GM21528 (cell line): ENCODE data around the gene DNAH17.
"Not testable (repeated sequence)": the region's sequence is repeated elsewhere in the genome, so short reads cannot be mapped to it uniquely, and the experiment has no call there.

Experiments used
- ATAC-seq: cut with Tn5 transposase; IDR thresholded peaks from one replicate; pipeline ENCODE4 v1.9.1; 2021; ENCODE audit warnings: mild to moderate bottlenecking, moderate library complexity; ENCODE audit not compliant: unreplicated experiment, low FRiP score

The DNAH17 gene

DNA sequence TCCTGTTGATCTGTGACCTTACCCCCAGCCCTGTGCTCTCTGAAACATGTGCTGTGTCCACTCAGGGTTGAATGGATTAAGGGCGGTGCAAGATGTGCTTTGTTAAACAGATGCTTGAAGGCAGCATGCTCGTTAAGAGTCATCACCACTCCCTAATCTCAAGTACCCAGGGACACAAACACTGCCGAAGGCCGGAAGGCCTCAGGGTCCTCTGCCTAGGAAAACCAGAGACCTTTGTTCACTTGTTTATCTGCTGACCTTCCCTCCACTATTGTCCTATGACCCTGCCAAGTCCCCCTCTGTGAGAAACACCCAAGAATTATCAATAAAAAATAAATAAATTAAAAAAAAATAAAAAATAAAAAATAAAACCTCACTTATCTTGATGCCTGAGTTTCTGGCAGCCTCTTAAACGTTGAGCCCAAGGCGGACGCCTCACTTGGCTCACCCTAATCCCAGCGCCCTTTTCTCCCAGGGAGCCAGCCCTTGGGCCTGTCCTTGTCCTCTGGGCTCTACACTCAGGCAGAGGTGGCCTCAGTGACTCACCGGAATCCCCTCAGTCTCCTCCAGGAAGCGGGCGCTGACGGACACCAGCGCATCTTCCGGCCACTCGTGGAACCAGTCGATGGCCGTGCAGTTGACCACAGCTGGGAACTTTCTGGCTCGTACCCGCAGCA lies 110.9 kb downstream of the DNAH17 start:
- not testable (repeated sequence) for ATAC-seq

DNA sequence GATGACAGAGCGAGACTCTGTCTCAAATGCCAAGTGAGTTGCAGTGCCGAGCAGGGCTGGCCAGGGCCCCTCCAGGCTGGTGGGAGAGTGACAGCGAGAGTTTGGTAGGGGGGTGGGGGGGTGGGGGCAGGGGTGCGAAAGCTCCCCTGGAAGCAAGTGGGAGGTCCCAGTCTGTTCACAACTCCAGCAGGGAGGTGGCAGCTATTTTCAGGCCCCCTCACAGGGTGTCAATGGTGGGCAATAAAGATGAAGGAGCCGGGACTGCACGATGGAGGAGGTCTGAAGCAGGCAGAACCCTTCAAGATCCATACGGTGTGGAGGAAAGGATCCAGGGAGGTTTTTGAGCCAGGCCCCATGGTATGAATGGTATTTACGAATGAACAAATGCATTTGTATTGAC lies 115.0 kb downstream of the DNAH17 start:
- no peak for ATAC-seq

DNA sequence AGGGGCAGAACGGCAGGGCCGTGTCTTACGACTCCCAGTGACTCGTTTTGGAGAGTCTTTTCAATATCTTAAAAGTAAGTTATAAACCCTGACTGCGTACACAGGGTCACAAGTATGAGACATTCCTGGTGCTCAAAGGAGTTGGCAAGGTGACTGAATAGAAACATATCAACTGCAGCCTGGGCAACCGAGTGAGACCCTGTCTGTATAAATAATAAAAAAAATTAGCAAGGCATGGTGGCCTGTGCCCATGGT lies 115.5 kb downstream of the DNAH17 start:
- ATAC-seq, result no peak

DNA sequence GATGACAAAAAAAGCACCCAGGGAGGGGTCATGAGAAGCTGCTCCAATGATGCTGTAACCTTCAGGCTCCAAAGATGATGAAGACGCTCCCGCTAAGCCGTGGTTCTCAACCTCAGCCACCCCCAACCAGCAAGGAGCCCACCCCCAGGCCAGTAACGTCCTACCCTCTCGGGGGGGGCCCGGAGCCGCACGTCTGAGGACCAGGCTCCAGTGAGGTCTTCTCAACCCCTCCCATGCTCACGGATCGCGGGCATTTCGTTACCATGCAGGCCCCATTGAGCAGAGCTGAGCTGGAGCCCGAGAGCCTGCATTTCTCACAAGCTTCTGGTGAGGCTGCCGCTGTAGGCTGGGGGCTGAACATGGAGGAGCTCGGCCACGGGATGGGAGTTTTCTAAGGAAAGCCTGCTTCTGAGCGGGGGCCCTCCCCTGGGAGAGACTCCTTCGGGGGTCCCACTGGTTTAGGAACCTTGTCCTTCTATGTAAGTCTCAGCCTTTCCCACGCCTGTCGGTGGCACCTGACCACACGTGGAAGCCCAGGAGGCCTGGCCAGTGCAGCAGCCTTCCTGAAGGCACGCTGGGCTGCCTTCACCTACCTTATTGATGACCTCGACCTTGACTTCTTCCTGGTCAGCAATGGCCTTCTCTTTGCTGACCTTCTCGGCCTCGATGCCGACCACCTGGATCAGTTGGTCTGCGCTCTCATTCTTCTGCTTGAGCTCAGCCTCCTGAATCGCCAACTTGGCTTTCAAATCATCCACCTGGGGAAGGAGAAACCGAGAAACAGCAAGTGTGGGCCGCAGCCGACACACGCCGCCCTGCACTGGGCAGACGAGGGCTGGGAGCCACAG lies 116.0 kb downstream of the DNAH17 start:
- no peak for ATAC-seq

DNA sequence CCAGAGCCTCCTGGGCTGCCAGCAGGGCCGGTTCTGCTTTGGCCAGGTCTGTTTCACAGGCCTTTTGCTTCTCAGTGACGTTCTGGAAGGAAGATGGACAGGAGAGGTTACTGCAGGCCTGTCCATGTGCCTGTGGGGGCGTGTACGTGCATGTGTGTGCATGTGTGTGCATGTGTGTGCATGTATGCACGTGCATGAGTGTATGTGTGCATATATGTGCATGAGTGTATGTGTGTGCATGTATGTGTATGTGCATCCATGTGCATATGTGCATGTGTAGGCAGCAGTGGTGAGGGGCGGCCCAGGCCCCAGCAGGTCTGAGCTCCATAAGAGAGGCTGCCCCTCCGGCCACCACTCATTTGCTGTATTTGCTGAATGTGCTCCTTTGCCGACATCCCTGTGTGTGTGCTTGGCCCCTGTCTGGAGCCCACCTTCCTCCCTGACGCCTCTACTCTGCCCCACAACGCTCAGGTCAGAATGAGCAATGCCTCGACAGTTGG lies 117.0 kb downstream of the DNAH17 start:
- no peak for ATAC-seq

DNA sequence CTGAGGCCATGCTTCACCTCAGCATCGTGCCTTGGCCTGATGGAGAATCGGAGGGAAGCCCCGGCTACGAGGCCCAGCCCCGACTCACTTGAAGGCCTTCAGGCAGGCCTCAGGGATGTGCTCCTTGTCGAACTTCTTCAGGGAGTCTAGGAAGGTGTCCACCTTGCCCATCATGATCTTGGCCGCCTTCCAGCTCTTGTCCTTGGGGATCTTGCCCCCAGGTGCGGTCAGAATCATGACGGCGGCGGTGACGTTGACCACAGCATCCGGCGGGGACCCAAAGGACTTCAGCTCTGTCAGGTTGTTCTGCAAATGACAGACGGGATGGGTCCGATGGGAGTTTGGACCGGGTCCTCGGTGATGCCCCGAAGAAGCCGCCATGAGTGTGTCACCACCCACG lies 117.5 kb downstream of the DNAH17 start:
- no peak for ATAC-seq

DNA sequence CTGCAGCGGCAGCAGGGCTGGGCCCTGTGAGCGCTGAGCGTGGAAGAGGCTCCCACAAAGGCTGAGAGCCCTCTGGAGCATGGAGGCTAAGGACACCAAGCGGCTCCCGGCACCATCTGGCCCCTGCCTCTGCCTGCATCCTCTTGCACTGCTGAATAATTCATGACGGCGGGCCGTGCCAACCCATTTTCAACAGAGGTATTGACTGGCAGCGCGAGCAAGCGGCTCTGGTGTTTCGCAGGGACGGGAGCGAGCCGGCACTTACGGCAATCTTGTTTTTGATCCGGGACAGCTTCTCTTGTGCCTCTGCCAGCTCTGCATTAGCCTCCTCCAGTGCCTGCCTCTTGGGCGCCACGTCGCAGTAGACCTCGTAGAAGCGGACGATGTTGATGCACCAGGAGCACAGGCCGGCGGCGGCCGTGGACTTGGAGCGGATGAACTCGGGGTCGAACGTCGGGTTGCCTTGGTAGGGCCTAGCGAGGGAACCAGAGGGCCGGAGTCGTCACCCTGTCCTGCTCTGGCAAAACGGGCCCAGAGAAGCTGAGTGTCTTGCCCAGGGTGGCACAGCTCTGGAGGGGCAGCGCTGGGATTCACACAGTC lies 118.4 kb downstream of the DNAH17 start:
- ATAC-seq, result no peak

DNA sequence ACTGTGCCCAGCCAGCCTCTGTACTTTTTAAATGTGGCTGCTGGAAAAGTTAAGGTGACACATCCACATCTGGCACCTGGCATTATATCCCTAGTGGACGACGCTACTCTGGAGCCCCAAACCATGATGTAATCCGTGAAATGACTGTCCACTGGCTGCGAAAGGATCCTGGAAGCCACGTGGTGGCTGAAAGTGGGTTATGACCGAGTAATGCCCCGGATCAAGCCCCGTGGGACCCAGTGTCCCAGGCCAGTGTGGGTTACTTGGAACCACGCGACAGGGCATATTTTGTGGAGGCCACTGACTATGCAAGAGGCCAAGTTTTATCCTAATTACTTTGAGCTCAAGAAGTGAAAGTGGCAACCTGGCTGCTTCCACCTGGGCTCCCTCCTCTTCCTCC lies 119.1 kb downstream of the DNAH17 start:
- no peak for ATAC-seq

DNA sequence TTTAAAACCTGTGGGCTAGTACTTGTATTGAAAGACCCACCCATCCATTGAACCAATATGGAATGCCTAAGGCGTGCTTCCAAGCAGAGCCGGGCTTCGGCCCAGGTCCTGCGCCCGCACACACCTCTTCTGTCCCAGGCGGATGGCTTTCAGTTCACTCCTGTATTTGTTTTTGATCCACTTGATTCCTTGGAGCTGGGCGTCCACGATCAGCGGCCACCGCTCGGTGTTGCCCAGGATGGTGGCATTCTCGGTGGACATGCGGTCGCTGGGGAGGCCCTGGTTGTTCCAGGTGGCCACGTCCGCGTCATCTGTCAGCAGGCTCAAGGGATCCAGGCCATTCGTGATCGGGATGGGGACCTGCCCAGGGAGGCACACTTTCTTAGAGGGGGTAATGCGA lies 122.8 kb downstream of the DNAH17 start:
- ATAC-seq, result no peak

DNA sequence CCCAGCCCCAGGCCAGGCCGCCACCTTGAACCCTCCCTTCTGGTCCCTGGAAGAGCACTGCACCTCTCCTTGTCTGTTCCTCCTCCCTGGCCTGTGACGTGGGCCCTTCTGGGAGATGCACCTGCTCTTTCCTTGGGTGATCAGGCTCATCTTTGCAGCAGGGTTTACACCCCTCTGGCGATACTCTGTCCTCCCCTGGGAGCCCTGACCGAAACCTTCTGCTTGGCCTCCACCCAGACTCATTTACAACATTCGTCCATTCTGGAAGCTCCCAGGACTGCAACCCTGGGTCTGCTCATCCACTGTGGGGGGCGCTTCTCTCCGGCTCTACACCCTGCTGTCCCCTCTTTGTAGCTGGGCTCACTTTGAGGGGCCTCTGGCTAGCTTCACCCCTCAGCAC lies 125.4 kb downstream of the DNAH17 start:
- ATAC-seq, result no peak

DNA sequence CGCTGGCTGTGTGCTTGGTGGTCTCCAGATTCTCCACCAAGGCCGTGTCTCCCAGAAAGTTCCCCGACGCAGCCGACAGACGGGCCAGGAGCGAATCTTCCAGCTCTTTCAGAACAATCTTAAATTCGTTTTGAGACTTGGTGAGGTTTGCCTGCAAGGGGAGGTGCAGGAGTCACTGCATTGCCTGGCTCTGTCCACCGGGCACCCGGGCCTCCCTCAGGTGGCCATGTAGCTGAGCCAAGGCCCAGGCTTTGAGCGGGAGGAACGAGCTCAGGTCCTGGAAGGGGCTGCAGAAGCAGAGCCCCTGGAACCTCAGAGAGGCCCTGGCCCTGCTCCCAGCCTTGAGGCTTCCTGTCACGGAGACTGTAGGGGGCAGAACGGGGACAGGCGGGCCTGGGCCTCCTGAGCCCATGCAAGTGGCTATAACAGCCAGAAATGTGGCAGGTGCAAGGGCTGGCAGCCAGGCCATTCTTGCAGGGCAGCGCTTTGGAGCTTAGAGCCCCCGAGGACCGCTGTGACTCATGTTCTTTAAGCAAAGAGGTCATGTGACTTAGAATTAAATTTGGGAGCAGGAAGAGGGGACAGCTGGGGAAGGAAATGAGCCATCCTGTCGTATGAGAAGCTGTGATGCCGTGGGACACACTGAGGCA lies 126.4 kb downstream of the DNAH17 start:
- ATAC-seq, result no peak

DNA sequence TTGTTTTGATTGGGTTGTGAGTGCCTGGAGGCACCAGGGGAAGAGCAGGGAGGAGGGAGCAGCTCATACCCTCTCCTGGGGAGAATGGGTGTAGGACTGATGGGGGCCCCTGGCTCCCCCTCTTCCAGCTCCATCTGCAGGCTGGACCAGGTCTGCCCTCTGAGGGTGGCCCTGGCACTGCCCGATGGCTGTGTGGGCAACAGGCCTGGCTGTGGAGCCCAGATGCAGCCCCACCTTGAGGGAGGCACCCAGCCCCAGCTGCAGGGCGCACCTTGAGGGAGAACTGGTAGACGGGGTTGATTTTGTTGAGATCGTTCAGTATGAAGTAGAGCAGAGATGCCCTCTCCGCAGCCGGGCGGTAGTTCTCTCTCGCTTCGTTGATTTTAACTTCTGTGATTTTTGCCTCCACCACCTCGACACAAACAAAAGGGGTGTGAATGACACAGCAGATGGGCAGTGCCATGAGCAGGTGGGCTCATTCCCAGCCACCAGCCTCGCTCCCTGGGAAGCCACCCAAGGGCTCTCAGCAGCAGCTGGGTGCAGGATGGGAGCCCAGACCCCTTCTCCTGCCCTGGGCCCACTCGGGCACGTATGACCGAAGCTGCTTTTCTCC lies 127.1 kb downstream of the DNAH17 start:
- ATAC-seq, result no peak

DNA sequence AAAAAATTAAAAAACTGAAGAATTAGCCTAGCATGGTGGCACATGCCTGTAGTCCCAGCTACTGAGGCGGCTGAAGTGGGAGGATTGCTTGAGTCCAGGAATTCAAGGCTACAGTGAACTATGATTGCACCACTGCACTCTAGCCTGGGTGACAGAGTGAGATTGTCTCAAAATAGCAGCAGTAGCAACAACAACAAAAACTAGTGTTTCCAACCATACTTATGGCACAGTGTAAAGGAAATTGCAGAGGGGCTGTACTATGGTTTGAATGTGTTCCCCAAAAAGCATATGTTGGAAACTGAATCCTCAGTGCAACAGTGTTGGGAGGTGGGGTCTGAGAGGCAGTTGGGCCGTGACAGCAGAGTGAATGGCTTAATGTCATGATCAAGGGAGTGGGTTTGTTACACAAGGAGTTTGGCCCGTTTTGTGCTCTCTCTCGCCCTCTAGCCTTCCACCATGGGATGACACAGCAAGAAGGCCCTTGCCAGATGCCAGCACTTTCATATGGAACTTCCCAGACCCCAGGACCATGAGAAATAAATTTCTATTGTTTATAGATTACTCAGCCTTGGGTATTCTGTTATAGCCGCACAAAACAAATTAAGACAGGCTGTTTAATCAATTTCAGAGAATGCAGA lies 128.7 kb downstream of the DNAH17 start:
- ATAC-seq, result no peak

DNA sequence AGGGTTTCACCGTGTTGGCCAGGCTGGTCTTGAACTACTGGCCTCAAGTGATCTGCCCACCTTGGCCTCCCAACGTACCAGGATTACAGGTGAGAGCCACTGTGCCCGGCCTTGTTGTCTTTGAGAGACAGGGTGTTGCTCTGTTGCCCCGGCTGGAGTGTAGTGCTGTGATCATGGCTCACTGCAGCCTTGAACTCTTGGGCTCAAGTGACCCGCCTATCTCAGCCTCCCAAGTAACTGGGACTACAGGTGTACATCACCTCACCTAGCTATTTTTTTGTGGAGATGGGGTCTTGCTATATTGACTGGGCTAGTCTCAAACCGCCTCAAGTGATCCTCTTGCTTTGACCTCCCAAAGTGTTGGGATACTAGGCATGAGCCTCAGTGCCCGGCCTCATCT lies 130.4 kb downstream of the DNAH17 start:
- no peak for ATAC-seq

DNA sequence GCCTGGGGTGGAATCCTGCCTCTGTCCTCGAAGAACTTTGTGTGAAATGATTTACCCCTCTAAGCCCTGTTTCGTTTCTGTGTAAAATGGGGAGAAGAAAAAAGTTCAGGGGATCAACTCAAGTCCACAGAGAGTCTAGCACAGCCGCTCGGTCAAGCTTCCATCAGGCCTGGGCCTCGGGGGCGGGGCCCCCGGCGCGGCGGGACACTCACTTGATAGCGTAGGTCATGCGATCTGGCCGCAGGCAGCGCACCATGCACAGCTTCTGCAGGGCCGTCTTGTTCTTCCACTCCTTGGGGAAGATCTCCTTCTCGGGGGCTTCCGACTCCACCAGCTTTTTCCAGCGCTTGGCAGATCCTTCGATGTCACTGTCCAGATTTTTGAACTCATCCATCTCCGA lies 132.8 kb downstream of the DNAH17 start:
- no peak for ATAC-seq

DNA sequence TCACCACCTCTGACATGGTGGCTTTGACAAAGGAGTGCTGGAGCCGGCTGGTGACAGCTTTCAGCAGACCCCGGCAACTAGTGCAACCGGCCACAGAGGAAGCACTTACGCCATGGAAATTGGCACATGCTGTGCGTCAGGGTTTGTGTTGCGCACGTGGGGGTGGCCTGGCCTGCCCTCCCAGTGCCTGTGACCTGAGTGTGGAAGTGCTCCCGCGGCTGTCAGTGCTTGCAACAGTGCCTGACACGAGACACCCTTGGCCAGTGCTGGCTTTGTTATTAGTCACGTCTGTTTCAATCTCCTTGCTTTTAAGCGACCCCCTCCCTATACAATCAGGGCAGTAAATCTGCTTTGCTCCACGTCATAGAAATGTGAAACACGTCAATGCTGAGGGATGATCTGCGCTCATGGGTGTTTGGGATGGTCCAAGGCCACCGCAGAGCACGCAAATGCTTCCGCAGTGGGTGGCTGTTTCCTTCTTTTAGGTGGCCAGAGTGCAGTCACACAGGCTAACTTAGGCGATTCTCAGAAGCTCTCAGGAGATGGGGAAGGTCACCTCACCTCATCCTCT lies 134.5 kb downstream of the DNAH17 start:
- no peak for ATAC-seq

DNA sequence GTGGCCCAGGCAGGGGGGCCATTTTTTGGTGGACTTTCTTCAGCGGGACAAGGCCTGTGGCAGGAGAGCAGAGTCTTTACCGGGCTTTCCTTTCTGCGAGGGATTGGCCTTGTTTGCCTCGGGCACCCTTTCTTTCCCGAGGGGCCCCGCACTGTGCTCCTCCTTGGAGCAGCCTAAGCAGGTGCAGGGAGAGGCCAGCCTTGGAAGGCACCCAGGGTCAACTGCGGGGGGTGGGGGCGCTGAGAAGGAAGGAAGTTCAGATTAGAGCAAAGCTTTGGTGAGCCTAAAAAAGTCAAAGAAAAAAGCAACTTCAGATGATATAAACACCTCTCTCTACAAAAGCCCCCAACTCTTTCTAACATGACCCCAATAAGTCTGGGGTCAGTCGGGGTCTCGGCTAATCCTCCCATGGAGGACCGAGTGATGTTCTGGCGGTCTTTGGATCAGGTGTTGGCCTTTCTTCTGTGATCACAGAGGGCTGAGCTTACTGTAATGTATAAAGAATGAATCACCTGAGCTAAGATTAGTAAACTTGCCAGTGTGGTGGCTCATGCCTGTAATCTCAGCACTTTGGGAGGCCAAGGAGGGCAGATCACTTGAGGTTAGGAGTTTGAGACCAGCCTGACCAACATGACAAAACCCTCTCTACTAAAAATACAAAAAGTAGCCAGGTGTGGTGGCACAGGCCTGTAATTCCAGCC lies 135.8 kb downstream of the DNAH17 start:
- ATAC-seq, result no peak

DNA sequence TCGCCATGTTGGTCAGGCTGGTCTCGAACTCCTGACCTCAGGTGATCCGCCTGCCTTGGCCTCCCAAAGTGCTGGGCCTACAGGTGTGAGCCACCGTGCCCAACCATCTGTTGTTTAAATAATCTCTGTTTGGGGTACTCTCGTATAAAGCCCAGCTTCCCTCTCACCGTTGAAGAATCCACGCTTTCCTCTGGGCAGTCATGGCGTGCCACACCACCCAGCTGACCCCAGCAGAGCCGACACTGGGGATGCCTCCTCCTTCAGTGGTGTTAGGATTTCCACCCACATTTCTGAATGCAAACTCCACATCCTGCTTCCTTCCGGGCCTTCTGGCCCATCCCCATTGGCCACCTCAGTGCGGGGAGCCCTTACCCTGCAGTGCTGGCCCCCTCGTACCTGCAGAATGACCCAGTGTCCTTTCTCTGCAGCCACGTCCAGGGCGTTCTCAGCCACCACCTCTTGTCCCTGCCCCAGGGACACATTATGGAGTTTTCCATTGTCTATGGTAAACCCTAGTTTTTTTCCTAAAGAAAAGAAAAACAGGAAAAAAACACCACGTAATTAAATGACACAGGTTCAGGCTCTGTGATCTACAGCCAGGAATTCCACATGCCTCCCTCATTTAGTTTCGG lies 138.4 kb downstream of the DNAH17 start:
- no peak for ATAC-seq

DNA sequence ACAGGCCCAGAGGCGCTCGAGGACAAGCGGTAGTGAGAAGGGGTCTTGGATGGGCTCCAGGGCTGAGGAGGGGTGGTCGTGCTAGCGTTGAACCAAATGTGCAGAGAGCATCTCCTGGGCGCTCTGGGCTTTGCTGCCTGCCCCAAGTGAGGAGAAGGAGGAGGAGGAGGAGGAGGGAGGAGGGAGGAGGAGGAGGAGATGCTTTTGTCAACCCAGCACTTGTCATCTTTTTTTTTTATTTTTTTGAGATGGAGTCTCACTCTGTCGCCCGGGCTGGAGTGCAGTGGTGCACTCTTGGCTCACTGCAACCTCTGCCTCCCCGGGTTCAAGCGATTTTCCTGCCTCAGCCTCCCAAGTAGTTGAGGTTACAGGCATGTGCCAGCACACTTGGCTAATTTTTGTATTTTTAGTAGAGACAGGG lies 138.9 kb downstream of the DNAH17 start:
- ATAC-seq, result no peak
